Retinal pigment epithelial cell (primary cell): Measurements from ENCODE around the gene ZNF385A.

ENCODE experiments used
- DNase-seq: peaks from one replicate; pipeline ENCODE4 v3.0.0-alpha.2; 2010; ENCODE audit warnings: low read depth
- H3K4me3 ChIP-seq: 2 replicates; pipeline ENCODE4 v1.5.1; 2011; ENCODE audit warnings: mild to moderate bottlenecking, low read length, control low read depth, moderate library complexity
- TF ChIP-seq, protein P1 (sequence below): conservative IDR thresholded peaks from 2 replicates; pipeline ENCODE4 v1.5.1; 2011; ENCODE audit warnings: low read depth, low read length, control low read depth, inconsistent platforms

The ZNF385A gene

DNA sequence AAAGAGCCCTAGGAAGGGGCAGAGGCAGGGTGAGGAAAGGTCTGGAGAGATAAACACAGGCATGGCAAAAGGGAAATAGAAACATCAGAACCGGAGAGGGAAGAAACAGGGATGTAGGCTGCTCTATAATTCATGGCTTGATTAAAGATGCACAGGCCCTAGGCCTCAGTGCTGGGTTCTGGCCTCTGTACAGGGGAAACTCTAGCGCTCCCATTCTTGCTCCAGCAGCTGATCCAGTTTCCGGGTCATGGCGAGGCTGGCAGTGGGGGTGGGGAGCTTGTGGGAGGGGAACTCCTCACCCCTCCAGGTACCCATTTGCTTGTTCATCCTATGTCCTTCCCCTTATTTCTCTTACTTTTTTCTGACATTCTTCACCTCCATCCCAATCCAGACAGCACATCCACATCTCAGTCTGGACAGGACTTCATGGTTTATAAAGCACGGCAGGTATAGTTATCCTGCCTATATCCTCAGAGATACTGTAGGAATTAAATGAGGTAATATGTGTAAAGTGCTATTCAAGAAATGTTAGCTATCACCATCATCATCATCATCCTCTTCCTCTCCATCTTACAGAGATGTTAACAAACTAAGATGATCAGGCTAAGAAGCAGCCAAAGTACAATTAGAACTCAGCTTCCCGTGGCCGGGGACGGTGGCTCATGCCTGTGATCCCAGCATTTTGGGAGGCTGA is 12.3 kb downstream of the ZNF385A start:
- TF ChIP-seq, protein P1, sequence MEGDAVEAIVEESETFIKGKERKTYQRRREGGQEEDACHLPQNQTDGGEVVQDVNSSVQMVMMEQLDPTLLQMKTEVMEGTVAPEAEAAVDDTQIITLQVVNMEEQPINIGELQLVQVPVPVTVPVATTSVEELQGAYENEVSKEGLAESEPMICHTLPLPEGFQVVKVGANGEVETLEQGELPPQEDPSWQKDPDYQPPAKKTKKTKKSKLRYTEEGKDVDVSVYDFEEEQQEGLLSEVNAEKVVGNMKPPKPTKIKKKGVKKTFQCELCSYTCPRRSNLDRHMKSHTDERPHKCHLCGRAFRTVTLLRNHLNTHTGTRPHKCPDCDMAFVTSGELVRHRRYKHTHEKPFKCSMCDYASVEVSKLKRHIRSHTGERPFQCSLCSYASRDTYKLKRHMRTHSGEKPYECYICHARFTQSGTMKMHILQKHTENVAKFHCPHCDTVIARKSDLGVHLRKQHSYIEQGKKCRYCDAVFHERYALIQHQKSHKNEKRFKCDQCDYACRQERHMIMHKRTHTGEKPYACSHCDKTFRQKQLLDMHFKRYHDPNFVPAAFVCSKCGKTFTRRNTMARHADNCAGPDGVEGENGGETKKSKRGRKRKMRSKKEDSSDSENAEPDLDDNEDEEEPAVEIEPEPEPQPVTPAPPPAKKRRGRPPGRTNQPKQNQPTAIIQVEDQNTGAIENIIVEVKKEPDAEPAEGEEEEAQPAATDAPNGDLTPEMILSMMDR, result no peak
- no peak for DNase-seq

DNA sequence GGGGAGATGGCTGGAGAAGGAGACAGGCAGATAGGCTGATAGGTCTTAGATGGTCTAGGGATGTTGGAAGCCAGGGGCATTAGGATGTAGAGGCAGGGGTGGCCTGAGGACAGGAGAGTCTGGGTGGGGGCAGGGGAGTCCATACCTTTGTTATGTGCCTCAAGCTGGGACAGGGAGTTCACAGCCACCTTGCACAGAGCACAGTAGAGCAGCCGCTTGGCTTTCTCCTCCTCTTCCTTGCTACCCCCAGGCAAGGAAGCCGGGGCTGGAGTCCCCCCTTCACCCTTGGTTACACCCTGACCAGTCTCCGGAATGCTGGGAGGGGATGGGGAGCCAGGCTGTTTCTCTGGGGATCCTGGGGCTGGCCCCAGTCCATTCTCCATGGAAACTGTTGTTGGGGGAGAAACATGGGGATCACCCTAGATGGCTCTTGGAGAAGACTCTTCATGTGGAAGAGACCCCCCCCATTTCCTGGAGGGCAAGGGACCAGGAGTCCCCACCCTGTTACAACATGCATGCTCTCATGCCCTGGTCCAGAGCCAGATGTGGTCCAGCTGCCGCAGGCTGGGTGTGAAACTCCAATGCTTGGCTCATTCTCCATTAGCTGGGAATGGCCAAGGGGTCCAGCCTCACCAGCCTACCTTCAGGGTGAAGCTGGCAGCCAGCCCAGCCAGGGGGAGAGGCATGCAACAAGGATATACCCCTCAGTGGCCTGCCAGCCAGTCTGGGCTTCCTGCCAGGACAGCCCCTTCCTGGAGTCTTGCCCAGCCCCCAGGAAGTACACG is 13.0 kb downstream of the ZNF385A start:
- no peak overlapping the region for H3K4me3 ChIP-seq
- TF ChIP-seq, protein P1, result no peak
- no peak for DNase-seq

More for the DNA sequence above, 12.3 kb downstream of the ZNF385A start:
- H3K4me3 ChIP-seq, result no peak overlapping the region

DNA sequence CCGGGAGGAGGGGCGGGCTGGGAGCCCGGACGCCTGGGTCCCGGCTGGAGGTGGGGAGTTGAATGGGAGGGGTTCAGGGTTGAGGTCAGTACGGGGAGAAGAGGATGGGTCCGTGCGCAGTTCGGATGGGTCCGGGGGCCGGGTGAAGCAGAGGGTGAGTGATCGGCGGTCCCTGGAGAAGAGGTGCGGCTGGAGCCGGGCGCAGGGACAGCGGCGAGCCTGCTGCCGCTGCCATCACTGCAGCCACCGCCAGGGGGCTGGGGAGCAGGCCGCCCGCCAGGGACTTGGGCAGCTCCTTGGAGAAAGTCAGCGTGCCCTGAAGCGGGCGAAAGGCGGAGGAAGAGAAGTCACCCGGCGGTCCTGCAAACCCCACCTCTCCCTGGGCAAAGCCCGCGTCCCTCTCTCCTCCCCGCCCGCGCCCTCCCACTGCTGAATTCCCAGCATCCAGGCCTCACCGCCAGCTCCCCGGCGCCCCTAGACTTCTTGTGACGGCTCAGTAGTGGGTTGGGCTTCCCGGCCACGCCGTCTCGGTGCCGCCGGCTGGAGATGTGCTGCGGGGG is 14.3 kb downstream of the ZNF385A start:
- TF ChIP-seq, protein P1, result peak; percentile 92
- peak overlapping the region; percentile 39 for H3K4me3 ChIP-seq
- DNase-seq, result no peak

DNA sequence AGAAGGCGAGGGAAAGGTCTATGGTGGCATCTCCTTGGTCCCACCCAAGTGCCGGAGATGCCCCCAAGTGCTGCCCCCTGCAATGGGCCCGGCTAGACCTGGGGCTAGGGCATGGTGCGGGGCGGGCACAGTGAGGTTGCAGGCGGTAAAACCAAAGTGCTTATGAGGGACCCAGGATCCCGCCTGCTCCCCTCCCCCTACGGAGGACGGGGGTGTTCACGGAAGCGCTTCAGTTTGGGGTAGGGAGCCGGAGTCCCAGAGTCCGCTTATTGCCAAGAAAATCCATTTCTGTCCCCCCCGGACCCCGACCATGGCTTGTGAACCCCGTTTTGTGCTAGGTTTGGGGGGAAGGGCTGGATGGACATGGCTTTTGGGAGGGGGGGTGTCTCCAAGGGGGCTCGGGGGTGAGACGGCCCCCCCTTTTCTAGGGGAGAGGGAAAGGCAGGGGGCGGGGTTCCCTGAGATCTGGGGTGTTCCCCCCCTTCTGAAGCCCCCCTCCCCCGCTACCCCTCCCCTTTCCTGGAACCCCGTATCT is 14.9 kb downstream of the ZNF385A start:
- no peak overlapping the region for H3K4me3 ChIP-seq
- no peak for DNase-seq
- TF ChIP-seq, protein P1, result no peak

DNA sequence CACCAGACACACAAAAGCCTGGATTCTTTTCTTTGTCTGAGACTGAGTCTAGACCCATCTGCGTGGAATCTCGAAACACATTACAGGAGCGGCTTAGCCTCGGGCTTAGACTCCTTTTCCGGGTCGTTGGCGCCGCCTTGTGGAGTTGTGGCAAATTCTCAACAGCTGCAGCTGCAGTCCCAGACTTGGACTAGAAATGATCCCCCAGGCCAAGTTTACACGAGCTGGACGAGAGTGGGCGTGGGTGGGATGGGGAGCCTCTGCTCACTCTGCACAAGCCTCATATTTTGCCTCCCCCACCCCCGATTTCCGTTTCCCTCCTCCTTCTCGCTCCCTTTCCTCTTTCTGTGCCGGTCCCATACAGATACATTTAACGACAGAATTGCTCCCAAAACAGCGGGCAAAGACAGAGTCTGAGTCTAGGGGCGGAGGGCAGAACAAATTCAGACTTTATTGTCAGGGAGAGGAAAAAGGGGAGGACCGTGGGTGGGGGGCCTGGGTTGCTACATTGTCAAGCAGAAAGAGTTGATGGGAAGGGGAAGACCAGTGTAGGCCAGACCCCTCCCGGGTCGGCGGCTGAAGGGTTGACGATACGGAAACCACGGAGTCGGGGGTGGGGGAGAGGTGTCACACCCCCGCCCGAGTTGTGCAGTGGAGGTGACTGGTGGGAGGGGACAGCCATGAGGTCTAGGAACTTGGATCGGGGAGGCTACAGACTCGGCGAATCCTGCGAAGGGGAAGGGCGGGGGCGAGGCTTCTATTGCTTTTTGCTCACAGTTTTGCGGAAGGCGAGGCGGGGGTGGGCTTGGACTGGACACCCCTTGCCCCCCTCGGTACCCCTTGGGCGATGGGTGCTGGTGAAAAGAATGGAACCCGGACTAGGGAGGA is 15.6 kb downstream of the ZNF385A start:
- TF ChIP-seq, protein P1, result peak; percentile 91
- no peak for DNase-seq
- no peak overlapping the region for H3K4me3 ChIP-seq

DNA sequence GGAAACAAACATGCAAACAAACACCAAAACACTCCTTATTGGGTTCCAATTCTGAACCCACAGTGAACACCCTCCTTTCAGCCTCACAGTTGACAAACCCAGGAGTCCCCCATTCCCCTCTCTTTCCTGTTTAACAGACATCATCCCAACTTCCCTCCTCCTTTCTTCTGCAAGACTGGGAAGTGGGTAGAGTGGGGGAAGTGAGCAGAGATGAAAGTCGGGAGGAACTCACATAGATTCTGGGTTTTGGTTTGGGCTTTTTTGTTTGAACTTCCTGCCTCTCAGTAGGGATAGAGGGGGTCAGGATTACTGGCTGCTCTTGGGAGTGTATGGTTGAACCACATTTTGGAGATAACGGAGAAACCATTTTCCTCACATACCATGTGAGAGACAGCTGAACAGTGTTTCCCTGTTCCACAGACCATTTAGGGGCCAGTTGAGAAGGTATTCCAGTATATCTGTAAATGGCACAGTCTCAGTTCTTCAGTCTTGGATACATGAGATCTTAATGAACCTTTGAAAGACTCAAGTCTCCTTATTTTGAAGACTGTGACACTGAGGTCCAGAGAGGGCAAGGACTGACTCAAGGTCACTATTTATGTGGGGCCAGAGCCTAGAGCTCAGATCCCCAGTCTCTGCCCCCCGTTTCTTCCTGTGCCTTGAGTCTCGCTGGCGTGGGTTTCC is 16.4 kb downstream of the ZNF385A start:
- TF ChIP-seq, protein P1, result no peak
- no peak overlapping the region for H3K4me3 ChIP-seq
- DNase-seq, result no peak
